Naive B cell (primary cell): ENCODE measurements around the gene NIT2. TPM values are rescaled to one million over a fixed set of nuclear protein-coding genes. Genes with fewer than 3 reads are reported as not detected.

Experiments
- ATAC-seq, 2 donors: fragments of 150-1000 bp; cut with Tn5 transposase; 2 replicates each; pipeline ENCODE4 v1.10.0; 2021; ENCODE audit warnings: low read depth in 2 of 2, mild to moderate bottlenecking in 2 of 2, moderate library complexity in 2 of 2
- DNase-seq: peaks from one replicate; pipeline ENCODE4 v3.0.0; 2022
- H3K27ac Mint-ChIP-seq, 6 donors: one replicate each; pipeline ENCODE4 v1.8.0; 2020 to 2022; ENCODE audit warnings: mild to moderate bottlenecking in 6 of 6, mixed read lengths in 6 of 6, moderate library complexity in 5 of 6, inconsistent platforms in 2 of 6
- H3K27me3 Mint-ChIP-seq, 3 donors: one replicate each; pipeline ENCODE4 v1.8.0; 2021 to 2022; ENCODE audit warnings: mixed read lengths in 3 of 3, mild to moderate bottlenecking in 1 of 3
- H3K36me3 Mint-ChIP-seq, 2 donors: one replicate each; pipeline ENCODE4 v1.8.0; 2020 to 2022; ENCODE audit warnings: mixed read lengths in 2 of 2, inconsistent platforms in 1 of 2, mild to moderate bottlenecking in 1 of 2
- H3K4me1 Mint-ChIP-seq, 3 donors: one replicate each; pipeline ENCODE4 v1.8.0; 2020 to 2022; ENCODE audit warnings: mixed read lengths in 3 of 3, inconsistent platforms in 1 of 3, mild to moderate bottlenecking in 1 of 3, moderate library complexity in 1 of 3
- H3K4me3 Mint-ChIP-seq, 8 donors: one replicate each; pipeline ENCODE4 v1.8.0; 2020 to 2022; ENCODE audit warnings: mild to moderate bottlenecking in 8 of 8, mixed read lengths in 8 of 8, moderate library complexity in 8 of 8, inconsistent platforms in 2 of 8
- H3K9me3 Mint-ChIP-seq, 7 donors: one replicate each; pipeline ENCODE4 v1.8.0; 2020 to 2022; ENCODE audit warnings: mixed read lengths in 7 of 7, mild to moderate bottlenecking in 5 of 7, inconsistent platforms in 2 of 7, moderate library complexity in 1 of 7
- polyA plus RNA-seq, 6 donors: library from polyadenylated mRNA; unstranded; fragments of 300-500 nt; fragmentation: Illumina TruSeq; gene quantifications; one replicate each; pipeline ENCODE4 v1.2.3, GENCODE V29; 2021; ENCODE audit warnings: low read depth in 6 of 6

The NIT2 gene
- 10 to 100 TPM; 20.2 to 51.0 (median 38.9) TPM for polyA plus RNA-seq

DNA sequence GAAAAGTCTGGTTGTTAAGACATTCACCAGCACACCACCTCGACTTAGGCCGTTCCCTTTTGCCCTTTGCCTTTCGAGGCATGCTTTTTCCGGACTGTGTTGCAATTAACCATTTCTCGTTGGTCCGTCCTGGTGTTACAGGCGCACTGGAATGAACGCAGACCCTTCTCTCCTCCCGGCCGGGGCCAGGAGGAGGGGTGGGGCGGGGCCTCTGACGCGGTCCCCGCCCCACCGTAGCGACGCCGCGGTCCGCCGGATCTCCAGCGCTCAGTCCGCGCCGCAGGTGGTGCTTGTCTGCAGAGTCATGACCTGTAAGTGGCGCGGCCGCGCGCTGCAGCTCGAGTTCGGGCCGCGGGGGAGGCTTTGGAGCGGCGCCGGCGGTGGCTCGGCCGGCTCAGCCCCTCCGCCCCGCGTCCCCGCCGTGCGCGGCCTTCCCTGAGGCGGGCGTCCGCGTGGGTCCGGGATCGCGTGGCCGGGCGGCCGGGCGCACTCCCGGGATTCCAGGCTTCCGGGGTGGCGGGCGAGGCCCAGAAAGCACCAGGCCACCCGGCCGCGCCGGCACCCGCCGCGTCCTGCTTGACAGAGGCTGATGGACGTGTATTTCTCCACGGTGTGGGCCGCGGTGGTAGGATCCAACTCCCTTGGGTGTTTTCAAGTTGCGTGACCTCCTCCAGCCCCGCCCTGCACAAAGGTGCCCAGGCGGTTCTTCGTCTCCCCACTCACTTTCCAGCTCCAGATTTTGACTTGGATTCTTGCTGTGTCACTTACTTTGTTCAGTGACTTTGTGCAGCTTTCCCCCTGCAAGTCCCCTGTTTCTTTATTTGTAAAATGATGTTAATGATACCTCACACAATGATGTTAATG, at the start of gene NIT2:
Gene NIT2 (plus strand): TSS at position 270 of the 864 bp plus-strand sequence. CDS start 35 bp downstream, at position 305.
- peaks cover 16 to 28% (median 20%) of the 10 kb centered on the region in 3 donors for H3K4me1 Mint-ChIP-seq
- ATAC-seq, result peak; percentile 94 to 95
- DNase-seq, result peak; percentile 78
- H3K4me3 Mint-ChIP-seq, result peak within 1 kb of the TSS; percentile 91 to 97 (median 94)
- peak within 1 kb of the TSS; percentile 90 to 98 (median 94) for H3K27ac Mint-ChIP-seq
- no peaks in the 10 kb centered on the region for H3K9me3 Mint-ChIP-seq
- no peaks in the 10 kb centered on the region for H3K27me3 Mint-ChIP-seq
- H3K36me3 Mint-ChIP-seq, result peaks cover 6 to 7% of the 10 kb centered on the region in 2 donors

GRCh38 chr3:100288288-100288894, 46.2 kb upstream of the NIT2 start:
- H3K27me3 Mint-ChIP-seq, result no peaks in the 10 kb centered on the region
- H3K9me3 Mint-ChIP-seq, result no peaks in the 10 kb centered on the region
- no peak for ATAC-seq
- no peak for DNase-seq
- H3K36me3 Mint-ChIP-seq, result peaks cover 0 to 11% of the 10 kb centered on the region in 2 donors
- peak overlapping the region in 1 of 6 donors; percentile 30 for H3K27ac Mint-ChIP-seq
- H3K4me1 Mint-ChIP-seq, result peaks cover 0 to 9% (median 6%) of the 10 kb centered on the region in 3 donors
- no peak overlapping the region for H3K4me3 Mint-ChIP-seq

DNA sequence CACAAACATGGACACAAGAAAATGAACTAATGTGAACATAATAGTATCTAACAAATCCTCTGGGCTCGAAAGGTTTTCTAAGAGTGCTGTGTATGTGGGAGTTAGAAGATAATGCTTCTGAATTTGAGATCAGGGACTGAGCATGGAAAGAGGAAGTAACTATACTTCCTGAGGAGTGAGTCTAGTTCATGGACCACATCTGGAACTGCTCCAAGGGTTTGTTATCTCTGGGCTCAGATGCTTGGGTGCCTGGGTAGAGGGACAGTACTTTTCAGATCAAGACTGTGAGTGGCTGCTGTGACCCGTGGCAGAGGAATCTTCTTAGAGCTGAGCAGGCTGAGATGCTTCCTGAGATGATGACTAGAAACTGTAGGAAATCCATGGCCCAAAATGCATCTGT, 45.2 kb upstream of the NIT2 start:
- Mint-ChIP-seq H3K27ac (peak overlapping the region in 1 of 6 donors; percentile 35), H3K4me3 (no peak overlapping the region)

GRCh38 chr3:100295089-100295488, 39.5 kb upstream of the NIT2 start:
- Mint-ChIP-seq H3K27me3 (no peaks in the 10 kb centered on the region), H3K9me3 (no peaks in the 10 kb centered on the region), H3K27ac (no peak overlapping the region), H3K36me3 (peaks cover 8 to 10% of the 10 kb centered on the region in 2 donors), H3K4me1 (no peaks in the 10 kb centered on the region), H3K4me3 (no peak overlapping the region)
- DNase-seq (no peak), ATAC-seq (no peak)

More for the DNA sequence above, 45.2 kb upstream of the NIT2 start:
- H3K4me1 Mint-ChIP-seq, result peaks cover 0 to 9% (median 6%) of the 10 kb centered on the region in 3 donors
- ATAC-seq, result no peak
- H3K27me3 Mint-ChIP-seq, result no peaks in the 10 kb centered on the region
- no peaks in the 10 kb centered on the region for H3K9me3 Mint-ChIP-seq
- peaks cover 0 to 11% of the 10 kb centered on the region in 2 donors for H3K36me3 Mint-ChIP-seq
- DNase-seq, result no peak

DNA sequence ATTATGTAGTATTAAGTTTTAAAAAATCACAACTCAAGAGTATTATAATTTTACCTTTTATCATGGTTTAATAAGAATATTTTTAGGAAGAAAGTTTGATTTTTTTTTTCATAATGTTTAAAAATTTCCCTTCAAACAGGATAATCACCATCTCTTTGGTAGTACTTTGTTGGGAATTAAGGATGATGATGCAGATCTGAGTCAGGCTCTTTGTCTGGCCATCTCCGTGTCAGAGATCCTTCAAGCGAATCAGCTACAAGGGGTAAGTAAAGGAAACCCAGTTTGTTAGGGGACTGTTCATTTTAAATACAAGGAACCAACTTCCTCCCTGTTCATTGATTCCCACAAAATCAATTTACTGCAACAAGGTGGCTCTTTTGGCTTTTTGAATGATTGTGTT, 36.8 kb upstream of the NIT2 start:
- H3K27ac Mint-ChIP-seq, result no peak overlapping the region
- H3K4me1 Mint-ChIP-seq, result no peaks in the 10 kb centered on the region
- ATAC-seq, result no peak
- DNase-seq, result no peak
- H3K27me3 Mint-ChIP-seq, result no peaks in the 10 kb centered on the region
- H3K9me3 Mint-ChIP-seq, result no peaks in the 10 kb centered on the region
- peaks cover 8 to 15% of the 10 kb centered on the region in 2 donors for H3K36me3 Mint-ChIP-seq
- H3K4me3 Mint-ChIP-seq, result no peak overlapping the region

GRCh38 chr3:100299016-100299415, 35.5 kb upstream of the NIT2 start:
- peaks cover 8 to 15% of the 10 kb centered on the region in 2 donors for H3K36me3 Mint-ChIP-seq
- DNase-seq, result no peak
- no peak for ATAC-seq
- no peaks in the 10 kb centered on the region for H3K27me3 Mint-ChIP-seq
- no peak overlapping the region for H3K4me3 Mint-ChIP-seq
- H3K27ac Mint-ChIP-seq, result no peak overlapping the region
- no peaks in the 10 kb centered on the region for H3K9me3 Mint-ChIP-seq
- H3K4me1 Mint-ChIP-seq, result no peaks in the 10 kb centered on the region

GRCh38 chr3:100306695-100307094, 27.9 kb upstream of the NIT2 start:
- Mint-ChIP-seq H3K4me1 (no peaks in the 10 kb centered on the region), H3K9me3 (no peaks in the 10 kb centered on the region), H3K4me3 (no peak overlapping the region), H3K36me3 (peaks cover 8 to 13% of the 10 kb centered on the region in 2 donors), H3K27me3 (no peaks in the 10 kb centered on the region), H3K27ac (no peak overlapping the region)
- DNase-seq, result no peak
- no peak for ATAC-seq

GRCh38 chr3:100310355-100310965, 24.1 kb upstream of the NIT2 start:
- DNase-seq (no peak), ATAC-seq (no peak)
- Mint-ChIP-seq H3K27ac (peak overlapping the region in 2 of 6 donors; percentile 6 to 18), H3K27me3 (no peaks in the 10 kb centered on the region), H3K36me3 (peaks cover 8 to 11% of the 10 kb centered on the region in 2 donors), H3K4me3 (no peak overlapping the region), H3K4me1 (no peaks in the 10 kb centered on the region), H3K9me3 (no peaks in the 10 kb centered on the region)

DNA sequence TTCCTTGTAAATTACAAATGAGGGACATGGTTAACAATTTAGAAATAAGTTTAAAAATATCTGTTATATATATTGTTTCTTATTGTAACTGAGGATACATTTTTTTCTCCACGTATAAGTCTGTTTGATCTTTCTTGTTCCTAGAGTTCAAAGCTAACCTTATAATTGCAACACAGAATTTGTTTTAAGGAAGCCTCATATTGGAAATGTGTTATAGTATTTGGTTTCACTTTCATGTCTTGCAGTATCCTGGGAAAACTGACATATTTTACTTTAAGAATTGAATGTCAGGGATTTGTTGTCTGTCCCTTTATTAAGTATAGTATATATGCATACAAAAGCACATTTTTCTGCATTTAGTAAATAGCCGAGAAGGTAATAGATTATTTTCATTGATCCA, 23.5 kb upstream of the NIT2 start:
- ATAC-seq (no peak), DNase-seq (no peak)
- H3K27ac Mint-ChIP-seq, result peak overlapping the region in 1 of 6 donors; percentile 24
- no peaks in the 10 kb centered on the region for H3K4me1 Mint-ChIP-seq
- no peaks in the 10 kb centered on the region for H3K27me3 Mint-ChIP-seq
- H3K9me3 Mint-ChIP-seq, result no peaks in the 10 kb centered on the region
- peaks cover 8 to 9% of the 10 kb centered on the region in 2 donors for H3K36me3 Mint-ChIP-seq
- H3K4me3 Mint-ChIP-seq, result no peak overlapping the region

DNA sequence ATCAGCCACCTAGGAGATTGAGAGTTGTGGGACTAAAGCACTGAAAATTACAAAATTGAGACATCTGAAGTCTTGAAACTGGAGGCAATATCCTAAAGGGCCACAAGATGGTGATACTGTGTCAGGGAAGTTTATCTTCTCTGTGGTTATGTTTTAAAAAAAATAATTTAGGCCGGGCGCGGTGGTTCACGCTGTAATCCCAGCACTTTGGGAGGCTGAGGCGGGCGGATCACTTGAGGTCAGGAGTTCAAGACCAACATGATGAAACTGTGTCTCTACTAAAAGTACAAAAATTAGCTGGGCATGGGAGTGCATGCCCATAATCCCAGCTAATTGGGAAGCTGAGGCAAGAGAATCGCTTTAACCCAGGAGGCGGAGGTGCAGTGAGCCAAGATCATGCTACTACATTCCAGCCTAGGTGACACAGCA, 17.9 kb upstream of the NIT2 start:
- ATAC-seq, result peak; percentile 52 to 58
- DNase-seq, result peak; percentile 30
- no peaks in the 10 kb centered on the region for H3K27me3 Mint-ChIP-seq
- H3K36me3 Mint-ChIP-seq, result peaks cover 0 to 7% of the 10 kb centered on the region in 2 donors
- no peaks in the 10 kb centered on the region for H3K9me3 Mint-ChIP-seq
- peak overlapping the region in 1 of 8 donors; percentile 23 for H3K4me3 Mint-ChIP-seq
- H3K4me1 Mint-ChIP-seq, result peaks cover 0 to 7% (median 0%) of the 10 kb centered on the region in 3 donors
- H3K27ac Mint-ChIP-seq, result peak overlapping the region in 1 of 6 donors; percentile 55

DNA sequence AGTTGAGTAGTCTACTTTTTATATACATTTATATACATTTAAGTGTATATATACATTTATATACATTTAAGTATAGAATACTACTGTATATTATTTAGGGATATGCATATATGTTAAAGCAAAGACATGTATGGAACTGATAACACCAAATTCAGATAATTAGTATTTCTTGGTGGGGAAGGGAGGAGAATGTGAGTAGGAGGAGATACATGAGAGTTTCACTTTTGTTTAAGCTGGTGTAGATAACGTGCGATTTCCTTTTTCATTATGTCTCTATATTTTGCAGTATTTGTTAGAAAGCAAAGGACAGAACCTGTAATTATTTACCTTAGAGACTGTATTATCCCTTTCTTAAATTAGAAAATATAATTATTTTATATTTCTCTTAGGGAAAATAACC, 16.6 kb upstream of the NIT2 start:
- peaks cover 0 to 7% of the 10 kb centered on the region in 2 donors for H3K36me3 Mint-ChIP-seq
- no peaks in the 10 kb centered on the region for H3K27me3 Mint-ChIP-seq
- H3K27ac Mint-ChIP-seq, result no peak overlapping the region
- ATAC-seq (no peak), DNase-seq (no peak)
- H3K4me3 Mint-ChIP-seq, result no peak overlapping the region
- peaks cover 0 to 7% (median 0%) of the 10 kb centered on the region in 3 donors for H3K4me1 Mint-ChIP-seq
- no peaks in the 10 kb centered on the region for H3K9me3 Mint-ChIP-seq

DNA sequence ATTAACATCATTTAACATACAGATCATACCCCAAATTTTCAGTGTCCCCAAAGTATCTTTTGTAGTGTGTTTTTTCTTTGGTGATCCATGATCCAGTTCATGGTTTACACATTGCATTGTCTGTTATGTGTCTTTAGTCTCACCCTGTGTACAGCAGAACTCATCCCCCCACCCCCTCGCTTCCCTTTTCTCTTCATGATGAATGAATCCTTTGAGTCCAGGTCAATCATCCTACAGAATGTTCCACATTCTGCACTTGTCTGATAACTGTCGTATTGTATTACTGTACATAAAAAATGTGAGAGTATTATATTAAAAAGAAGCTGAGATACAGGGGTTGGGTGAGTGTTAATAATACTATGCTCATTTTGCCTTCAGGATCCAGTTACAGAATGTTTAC, 14.6 kb upstream of the NIT2 start:
- Mint-ChIP-seq H3K9me3 (no peaks in the 10 kb centered on the region), H3K4me3 (no peak overlapping the region), H3K36me3 (peaks cover 0 to 7% of the 10 kb centered on the region in 2 donors), H3K4me1 (peaks cover 0 to 7% (median 0%) of the 10 kb centered on the region in 3 donors), H3K27ac (peak overlapping the region in 2 of 6 donors; percentile 0 to 32), H3K27me3 (no peaks in the 10 kb centered on the region)
- no peak for ATAC-seq
- no peak for DNase-seq

DNA sequence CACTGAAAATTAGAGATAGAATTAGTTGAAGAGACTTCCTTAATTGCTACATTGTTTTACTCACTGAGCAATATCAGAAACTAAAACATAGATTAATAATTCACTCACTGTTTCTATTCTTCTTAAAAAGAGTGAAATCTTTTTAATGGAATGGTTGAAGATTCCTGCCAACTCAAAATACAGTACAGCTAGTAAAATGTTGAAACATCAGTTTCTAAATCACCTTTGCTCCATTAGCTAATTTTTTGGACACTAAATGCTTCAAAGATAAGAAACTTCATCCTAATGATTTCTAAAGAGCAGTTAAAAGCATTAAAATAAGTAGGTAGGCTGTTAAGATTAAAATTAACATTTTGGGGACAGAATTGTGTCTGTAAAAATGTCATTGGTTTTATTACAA, 10.5 kb upstream of the NIT2 start:
- Mint-ChIP-seq H3K4me1 (no peaks in the 10 kb centered on the region), H3K36me3 (peaks cover 0 to 23% of the 10 kb centered on the region in 2 donors), H3K4me3 (no peak overlapping the region), H3K27ac (no peak overlapping the region), H3K9me3 (peaks cover 0 to 10% (median 5%) of the 10 kb centered on the region in 7 donors), H3K27me3 (no peaks in the 10 kb centered on the region)
- no peak for DNase-seq
- no peak for ATAC-seq
